Measurements from ENCODE around the gene RARS2. TPM values are rescaled to one million over a fixed set of nuclear protein-coding genes. Genes with fewer than 3 reads are reported as not detected.

Gene RARS2
- total and polyA plus RNA-seq, 9 of the 15 experiments (the other 6 are each of a cell fraction or from before 2014, with no cell fraction given) = 30.0 to 92.7 (median 43.4) TPM

- no peak for TF ChIP-seq ATF4 (CRISPR knock-in tag; IDR thresholded peaks at IDR 0.05)
- no peak for TF ChIP-seq MAFF (IDR thresholded peaks at IDR 0.05; ENCODE audit: low read length)
- no peak for TF ChIP-seq MEF2D (tag; conservative IDR thresholded peaks at IDR 0.05; ENCODE audit: low read depth)
- TF ChIP-seq ZNF444 (CRISPR knock-in tag; IDR thresholded peaks at IDR 0.05) = no peak
- 0 out of 4 replicates have a peak, but pooled peaks of 1 of the 2 experiments have one; percentile 44 for TF ChIP-seq TEAD1 (CRISPR knock-in tag; IDR thresholded peaks at IDR 0.05)
- no peak for TF ChIP-seq SRSF1 (IDR thresholded peaks at IDR 0.05; ENCODE audit: low read depth, low read length)
- no peak for TF ChIP-seq NR2C2 (CRISPR knock-in tag; IDR thresholded peaks at IDR 0.05)
- TF ChIP-seq NR2C2 (tag; IDR thresholded peaks at IDR 0.05) = no peak
- no peak for TF ChIP-seq HLTF (IDR thresholded peaks at IDR 0.05)
- no peak for TF ChIP-seq ZFP30 (CRISPR knock-in tag; IDR thresholded peaks at IDR 0.05; ENCODE audit: borderline replicate concordance)
- no peak for TF ChIP-seq SRSF9 (IDR thresholded peaks at IDR 0.05; ENCODE audit: borderline replicate concordance, low read depth, low read length)
- TF ChIP-seq ZNF551 (CRISPR knock-in tag; IDR thresholded peaks at IDR 0.05) = no peak
- TF ChIP-seq NBN (IDR thresholded peaks at IDR 0.05; ENCODE audit: low read depth) = no peak
- no peak for TF ChIP-seq CHD1 (IDR thresholded peaks at IDR 0.05; ENCODE audit: low read length)
- no peak for TF ChIP-seq CLOCK (CRISPR knock-in tag; IDR thresholded peaks at IDR 0.05; ENCODE audit: borderline replicate concordance)
- TF ChIP-seq CTBP1 (IDR thresholded peaks at IDR 0.05; ENCODE audit: borderline replicate concordance) = peak; percentile 47; the same call in 1 of the 2 replicates
- TF ChIP-seq POLR2B (IDR thresholded peaks at IDR 0.05; ENCODE audit: low read depth, partially characterized antibody) = no peak
- no peak for TF ChIP-seq NUFIP1 (IDR thresholded peaks at IDR 0.05; ENCODE audit: partially characterized antibody)
- no peak for TF ChIP-seq ASH1L (IDR thresholded peaks at IDR 0.05; ENCODE audit: borderline replicate concordance, low read depth, partially characterized antibody)
- TF ChIP-seq ZNF511 (CRISPR knock-in tag; IDR thresholded peaks at IDR 0.05) = 0 out of 2 replicates have a peak, but pooled peaks have one; percentile 3
- no peak for TF ChIP-seq LARP7 (IDR thresholded peaks at IDR 0.05)
- TF ChIP-seq STAT6 (CRISPR knock-in tag; IDR thresholded peaks at IDR 0.05) = 0 out of 2 replicates have a peak, but pooled peaks have one; percentile 12
- TF ChIP-seq CEBPG (CRISPR knock-in tag; IDR thresholded peaks at IDR 0.05) = no peak; the same call in 1 of the 2 replicates
- peak; percentile 28 to 81; a peak in 2 of 4 replicates for TF ChIP-seq CEBPG (tag; conservative IDR thresholded peaks at IDR 0.05 in 1 of 2, IDR thresholded peaks at IDR 0.05 in 1 of 2)
Measured at GRCh38 chr6:87473419-87473903, 116.3 kb downstream of the RARS2 start (continued).

All from K562 (cell line).